ENCODE measurements around the gene CRHR2.

DNA sequence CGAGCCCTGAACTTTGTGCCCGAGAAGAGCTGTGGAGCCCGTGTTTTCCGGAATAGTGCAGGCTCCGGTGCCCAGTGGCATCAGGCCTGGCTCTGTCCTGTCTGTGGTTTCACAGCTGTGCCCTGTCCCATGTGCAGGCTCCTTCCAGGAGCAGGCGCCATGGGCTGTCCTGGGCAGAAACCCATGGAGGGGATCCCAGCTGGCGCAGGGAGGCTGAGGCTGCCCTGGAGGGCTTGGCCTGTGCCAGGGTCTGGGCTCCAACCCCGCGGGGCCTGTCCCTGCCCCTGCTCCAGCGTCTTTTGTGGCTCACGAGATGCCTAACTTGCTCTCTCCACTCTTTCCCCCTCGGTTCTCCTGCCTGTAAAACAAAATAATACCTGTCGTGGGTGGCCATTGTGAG lies 23.3 kb upstream of the CRHR2 start:
- TF ChIP-seq MAFK (IDR thresholded peaks at IDR 0.05; ENCODE audit: low read depth, low read length) (no peak), MAZ (IDR thresholded peaks at IDR 0.05; ENCODE audit: borderline replicate concordance, low read depth, low read length) (no peak), CTCF (conservative IDR thresholded peaks at IDR 0.05; ENCODE audit: low read depth, low read length) (no peak), POLR2A (IDR thresholded peaks at IDR 0.05; ENCODE audit: low read depth, low read length) (no peak), SMC3 (IDR thresholded peaks at IDR 0.05; ENCODE audit: low read depth, low read length) (no peak), CEBPB (IDR thresholded peaks at IDR 0.05; ENCODE audit: low read depth, low read length) (no peak), RAD21 (IDR thresholded peaks at IDR 0.05; ENCODE audit: low read length) (no peak), BHLHE40 (IDR thresholded peaks at IDR 0.05; ENCODE audit: low read depth, low read length) (no peak), CHD1 (IDR thresholded peaks at IDR 0.05; ENCODE audit: low read depth, low read length) (no peak), MXI1 (IDR thresholded peaks at IDR 0.05; ENCODE audit: borderline replicate concordance, low read depth, low read length) (no peak), RFX5 (IDR thresholded peaks at IDR 0.05; ENCODE audit: low read depth, low read length) (no peak), FOS (IDR thresholded peaks at IDR 0.05; ENCODE audit: low read depth, low read length) (no peak)
- TF ChIP-seq, protein P1, sequence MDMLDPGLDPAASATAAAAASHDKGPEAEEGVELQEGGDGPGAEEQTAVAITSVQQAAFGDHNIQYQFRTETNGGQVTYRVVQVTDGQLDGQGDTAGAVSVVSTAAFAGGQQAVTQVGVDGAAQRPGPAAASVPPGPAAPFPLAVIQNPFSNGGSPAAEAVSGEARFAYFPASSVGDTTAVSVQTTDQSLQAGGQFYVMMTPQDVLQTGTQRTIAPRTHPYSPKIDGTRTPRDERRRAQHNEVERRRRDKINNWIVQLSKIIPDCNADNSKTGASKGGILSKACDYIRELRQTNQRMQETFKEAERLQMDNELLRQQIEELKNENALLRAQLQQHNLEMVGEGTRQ (IDR thresholded peaks at IDR 0.05; ENCODE audit: low read depth, low read length) = no peak
- TF ChIP-seq, protein P2, sequence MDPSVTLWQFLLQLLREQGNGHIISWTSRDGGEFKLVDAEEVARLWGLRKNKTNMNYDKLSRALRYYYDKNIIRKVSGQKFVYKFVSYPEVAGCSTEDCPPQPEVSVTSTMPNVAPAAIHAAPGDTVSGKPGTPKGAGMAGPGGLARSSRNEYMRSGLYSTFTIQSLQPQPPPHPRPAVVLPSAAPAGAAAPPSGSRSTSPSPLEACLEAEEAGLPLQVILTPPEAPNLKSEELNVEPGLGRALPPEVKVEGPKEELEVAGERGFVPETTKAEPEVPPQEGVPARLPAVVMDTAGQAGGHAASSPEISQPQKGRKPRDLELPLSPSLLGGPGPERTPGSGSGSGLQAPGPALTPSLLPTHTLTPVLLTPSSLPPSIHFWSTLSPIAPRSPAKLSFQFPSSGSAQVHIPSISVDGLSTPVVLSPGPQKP (IDR thresholded peaks at IDR 0.05; ENCODE audit: borderline replicate concordance, low read depth, low read length) = no peak
